SK-N-SH (cell line): ENCODE data around the gene MELTF. TPM values are rescaled to one million over a fixed set of nuclear protein-coding genes. Genes with fewer than 3 reads are reported as not detected.

ENCODE experiments used
- CTCF ChIA-PET: fragments of 300-600, 350-600 bp; formaldehyde crosslinking; extraction: SDS; loops from one replicate; lab custom pipeline; 2021; lab: Yijun Ruan, JAX
- POLR2A ChIA-PET: fragments of 350-600 bp; sonication (Branson Sonifier 250); formaldehyde crosslinking; extraction: SDS; loops from one replicate; lab custom pipeline; 2020; ENCODE audit warnings: antibody characterized with exemption, inconsistent platforms; lab: Yijun Ruan, JAX
- DNase-seq: peaks from one replicate; pipeline ENCODE4 v3.0.0; 2012
- H2AFZ ChIP-seq: fragments of 200-600 bp; sonication (generic); 2 replicates; pipeline ENCODE4 v1.8.1; 2016; ENCODE audit warnings: antibody characterized with exemption, mild to moderate bottlenecking, low read depth
- H3F3A ChIP-seq: fragments of 200-600 bp; sonication (generic); replicated peaks from 2 replicates; pipeline ENCODE3; 2016; ENCODE audit warnings: antibody characterized with exemption, mild to moderate bottlenecking; ENCODE audit not compliant: insufficient read depth
- H3K27ac ChIP-seq, 2 experiments: fragments of 200-500 bp in 1 of 2; fragments of 200-600 bp in 1 of 2; sonication (Bioruptor generic) in 1 of 2; sonication (generic), shearing (Covaris generic) in 1 of 2; 2 replicates each; pipeline versions ENCODE4 v1.5.1 to v1.6.1; 2014 to 2016; ENCODE audit warnings: low read depth in 2 of 2, inconsistent platforms in 1 of 2, low read length in 1 of 2, mild to moderate bottlenecking in 1 of 2, mixed read lengths in 1 of 2
- H3K27me3 ChIP-seq: fragments of 200-600 bp; sonication (generic), shearing (Covaris generic); 2 replicates; pipeline ENCODE4 v1.6.1; 2016; ENCODE audit warnings: mixed run types; ENCODE audit not compliant: insufficient read depth
- H3K36me3 ChIP-seq, 2 experiments: fragments of 200-500 bp in 1 of 2; fragments of 200-600 bp in 1 of 2; sonication (Bioruptor generic) in 1 of 2; sonication (generic) in 1 of 2; replicated peaks in 1 of 2; 2 replicates each; pipeline versions ENCODE3 to v1.5.1; 2014 to 2016; ENCODE audit warnings: low read length in 1 of 2, mild to moderate bottlenecking in 1 of 2; ENCODE audit not compliant: insufficient read depth in 2 of 2, control insufficient read depth in 1 of 2
- H3K4me1 ChIP-seq, 2 experiments: fragments of 200-500 bp in 1 of 2; fragments of 200-600 bp in 1 of 2; sonication (Bioruptor generic) in 1 of 2; sonication (generic), shearing (Covaris generic) in 1 of 2; 2 replicates each; pipeline versions ENCODE4 v1.5.1 to v1.6.1; 2014 to 2016; ENCODE audit warnings: low read depth in 1 of 2, low read length in 1 of 2, mixed run types in 1 of 2; ENCODE audit not compliant: insufficient read depth in 2 of 2, control insufficient read depth in 1 of 2
- H3K4me2 ChIP-seq: fragments of 200-600 bp; sonication (generic), shearing (Covaris generic); 2 replicates; pipeline ENCODE4 v1.6.1; 2017; ENCODE audit warnings: mixed run types
- H3K4me3 ChIP-seq, 2 experiments: fragments of 200-500 bp in 1 of 2; fragments of 200-600 bp in 1 of 2; sonication (Bioruptor generic) in 1 of 2; sonication (generic), shearing (Covaris generic) in 1 of 2; 2 replicates each; pipeline versions ENCODE4 v1.5.1 to v1.8.1; 2014 to 2016; ENCODE audit warnings: low read depth in 2 of 2, inconsistent platforms in 1 of 2, low read length in 1 of 2, mild to moderate bottlenecking in 1 of 2, mixed read lengths in 1 of 2, moderate library complexity in 1 of 2
- H3K79me2 ChIP-seq: fragments of 200-600 bp; sonication (generic); 2 replicates; pipeline ENCODE4 v1.8.1; 2017; ENCODE audit warnings: mild to moderate bottlenecking; ENCODE audit not compliant: insufficient read depth
- H3K9ac ChIP-seq: fragments of 200-600 bp; sonication (generic); 2 replicates; pipeline ENCODE4 v1.6.1; 2017; ENCODE audit warnings: mixed run types
- H3K9me2 ChIP-seq: fragments of 200-600 bp; sonication (generic); 2 replicates; pipeline ENCODE4 v1.6.1; 2017; ENCODE audit warnings: mixed run types
- H3K9me3 ChIP-seq: fragments of 200-600 bp; sonication (generic); 2 replicates; pipeline ENCODE4 v1.6.1; 2017; ENCODE audit warnings: mixed run types, mild to moderate bottlenecking, moderate library complexity
- H4K20me1 ChIP-seq: fragments of 200-600 bp; sonication (generic); 2 replicates; pipeline ENCODE4 v1.6.1; 2017; ENCODE audit warnings: mild to moderate bottlenecking, mixed run types; ENCODE audit not compliant: insufficient read depth
- CHD2 ChIP-seq: fragments of 150-350 bp; IDR thresholded peaks from 2 replicates; pipeline ENCODE4 v1.6.1; 2018; ENCODE audit warnings: low read length; ENCODE audit not compliant: partially characterized antibody
- CTCF ChIP-seq: fragments of 200-600 bp; sonication (generic); IDR thresholded peaks from 2 replicates; pipeline ENCODE4 v1.6.1; 2017; ENCODE audit warnings: antibody characterized with exemption, mild to moderate bottlenecking, moderate library complexity
- ELF1 ChIP-seq: IDR thresholded peaks from 2 replicates; pipeline ENCODE4 v1.4.0; 2012
- EP300 ChIP-seq, 2 experiments: IDR thresholded peaks; 2 replicates each; pipeline versions ENCODE4 v1.4.0 to v1.6.1; 2012; ENCODE audit warnings: borderline replicate concordance in 1 of 2, low read depth in 1 of 2, low read length in 1 of 2
- FOXJ3 ChIP-seq: sonication (generic); formaldehyde crosslinking; IDR thresholded peaks from 2 replicates; pipeline ENCODE4 v1.5.1; 2020; ENCODE audit warnings: mild to moderate bottlenecking, missing genetic modification reagents
- FOXM1 ChIP-seq: IDR thresholded peaks from 2 replicates; pipeline ENCODE4 v1.4.0; 2012; ENCODE audit warnings: low read depth, mild to moderate bottlenecking
- GABPA ChIP-seq: IDR thresholded peaks from 2 replicates; pipeline ENCODE4 v1.4.0; 2012; ENCODE audit warnings: low read depth, mild to moderate bottlenecking
- IRF3 ChIP-seq: fragments of 150-350 bp; IDR thresholded peaks from 2 replicates; pipeline ENCODE4 v1.6.1; 2016; ENCODE audit warnings: mild to moderate bottlenecking, low read depth, low read length
- MEF2A ChIP-seq: IDR thresholded peaks from 2 replicates; pipeline ENCODE4 v1.4.0; 2012; ENCODE audit warnings: low read depth, borderline replicate concordance
- NFIC ChIP-seq: IDR thresholded peaks from 2 replicates; pipeline ENCODE4 v1.4.0; 2012; ENCODE audit warnings: borderline replicate concordance
- RAD21 ChIP-seq: IDR thresholded peaks from 2 replicates; pipeline ENCODE4 v1.6.1; 2012; ENCODE audit warnings: mild to moderate bottlenecking, low read length
- RCOR1 ChIP-seq: fragments of 150-350 bp; IDR thresholded peaks from 2 replicates; pipeline ENCODE4 v1.6.1; 2017; ENCODE audit warnings: antibody characterized with exemption, low read length
- SMC3 ChIP-seq: IDR thresholded peaks from 2 replicates; pipeline ENCODE4 v1.6.1; 2012; ENCODE audit warnings: low read depth, low read length, improper control_type of control experiment
- TCF12 ChIP-seq: IDR thresholded peaks from 2 replicates; pipeline ENCODE4 v1.4.0; 2012
- TEAD4 ChIP-seq: IDR thresholded peaks from 2 replicates; pipeline ENCODE4 v1.4.0; 2012; ENCODE audit warnings: mild to moderate bottlenecking, borderline replicate concordance; ENCODE audit not compliant: insufficient read depth
- YY1 ChIP-seq: IDR thresholded peaks from 2 replicates; pipeline ENCODE4 v1.4.0; 2012; ENCODE audit warnings: low read depth, mild to moderate bottlenecking
- ZBTB33 ChIP-seq: IDR thresholded peaks from 2 replicates; pipeline ENCODE4 v1.4.0; 2012; ENCODE audit warnings: low read depth, borderline replicate concordance
- WGBS: methylation state at CpG from one replicate; pipeline ENCODE4 v1.1.6; 2017; ENCODE audit warnings: low lambda C conversion rate; 5-methylcytosine and 5-hydroxymethylcytosine counted together
- polyA plus RNA-seq, 3 experiments: library from polyadenylated mRNA; depleted of rRNA; stranded (reverse); fragments of >200 nt; gene quantifications; 2 replicates each; pipeline ENCODE4 v1.2.3, GENCODE V29; 2012
- TF ChIP-seq, protein P1 (sequence below): IDR thresholded peaks from 2 replicates; pipeline ENCODE4 v1.6.1; 2012; ENCODE audit warnings: mild to moderate bottlenecking, low read depth, low read length, moderate library complexity
- TF ChIP-seq, protein P2 (sequence below): IDR thresholded peaks from 2 replicates; pipeline ENCODE4 v1.4.0; 2012; ENCODE audit warnings: low read depth, borderline replicate concordance

Gene MELTF
- polyA plus RNA-seq, 1 of the 3 experiments (the other 2 are of a cell fraction), result 32.4 TPM

- TF ChIP-seq ZBTB33, result no peak
- no peak for TF ChIP-seq TEAD4
- no peak for TF ChIP-seq EP300 (IDR thresholded peaks at IDR 0.05; ENCODE audit: borderline replicate concordance in 1 of 2, low read depth in 1 of 2, low read length in 1 of 2)
- no peak for TF ChIP-seq RAD21
- no peak for TF ChIP-seq SMC3
- TF ChIP-seq GABPA, result no peak
- no peak for TF ChIP-seq YY1
- TF ChIP-seq ELF1, result no peak
- no peak for TF ChIP-seq RCOR1
Measured at GRCh38 chr3:197001106-197001971, 28.3 kb downstream of the MELTF start (continued).

- Histone ChIP-seq H3K36me3 (no peaks in the 10 kb centered on the region), H4K20me1 (no peaks in the 10 kb centered on the region), H3K9ac (no peak overlapping the region), H2AFZ (no peak overlapping the region), H3K4me1 (peaks cover 0 to 9% of the 10 kb centered on the region in 2 experiments; a peak in 1 of 4 replicates), H3K4me2 (no peak overlapping the region), H3K27me3 (no peaks in the 10 kb centered on the region), H3K9me2 (no peaks in the 10 kb centered on the region), H3K9me3 (no peaks in the 10 kb centered on the region), H3F3A (no peaks in the 10 kb centered on the region), H3K79me2 (no peaks in the 10 kb centered on the region), H3K27ac (no peak overlapping the region), H3K4me3 (no peak overlapping the region)
- POLR2A ChIA-PET, result no interaction called here
- WGBS, result 87% methylated on average over 5 of the region's 5 CpGs
- CTCF ChIA-PET, result interaction anchor here (1.2 to 11.7 kb wide), 3 partner anchors 22 to 188 kb away, joined by 4 to 94 read pairs (median 8); partner anchors contain the start of gene MELTF
- DNase-seq, result no peak
- no peak for TF ChIP-seq NFIC
- TF ChIP-seq IRF3, result no peak
- no peak for TF ChIP-seq FOXJ3
- TF ChIP-seq CTCF, result no peak
- TF ChIP-seq TCF12, result no peak
- TF ChIP-seq, protein P1, sequence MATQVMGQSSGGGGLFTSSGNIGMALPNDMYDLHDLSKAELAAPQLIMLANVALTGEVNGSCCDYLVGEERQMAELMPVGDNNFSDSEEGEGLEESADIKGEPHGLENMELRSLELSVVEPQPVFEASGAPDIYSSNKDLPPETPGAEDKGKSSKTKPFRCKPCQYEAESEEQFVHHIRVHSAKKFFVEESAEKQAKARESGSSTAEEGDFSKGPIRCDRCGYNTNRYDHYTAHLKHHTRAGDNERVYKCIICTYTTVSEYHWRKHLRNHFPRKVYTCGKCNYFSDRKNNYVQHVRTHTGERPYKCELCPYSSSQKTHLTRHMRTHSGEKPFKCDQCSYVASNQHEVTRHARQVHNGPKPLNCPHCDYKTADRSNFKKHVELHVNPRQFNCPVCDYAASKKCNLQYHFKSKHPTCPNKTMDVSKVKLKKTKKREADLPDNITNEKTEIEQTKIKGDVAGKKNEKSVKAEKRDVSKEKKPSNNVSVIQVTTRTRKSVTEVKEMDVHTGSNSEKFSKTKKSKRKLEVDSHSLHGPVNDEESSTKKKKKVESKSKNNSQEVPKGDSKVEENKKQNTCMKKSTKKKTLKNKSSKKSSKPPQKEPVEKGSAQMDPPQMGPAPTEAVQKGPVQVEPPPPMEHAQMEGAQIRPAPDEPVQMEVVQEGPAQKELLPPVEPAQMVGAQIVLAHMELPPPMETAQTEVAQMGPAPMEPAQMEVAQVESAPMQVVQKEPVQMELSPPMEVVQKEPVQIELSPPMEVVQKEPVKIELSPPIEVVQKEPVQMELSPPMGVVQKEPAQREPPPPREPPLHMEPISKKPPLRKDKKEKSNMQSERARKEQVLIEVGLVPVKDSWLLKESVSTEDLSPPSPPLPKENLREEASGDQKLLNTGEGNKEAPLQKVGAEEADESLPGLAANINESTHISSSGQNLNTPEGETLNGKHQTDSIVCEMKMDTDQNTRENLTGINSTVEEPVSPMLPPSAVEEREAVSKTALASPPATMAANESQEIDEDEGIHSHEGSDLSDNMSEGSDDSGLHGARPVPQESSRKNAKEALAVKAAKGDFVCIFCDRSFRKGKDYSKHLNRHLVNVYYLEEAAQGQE, result no peak
- TF ChIP-seq, protein P2, sequence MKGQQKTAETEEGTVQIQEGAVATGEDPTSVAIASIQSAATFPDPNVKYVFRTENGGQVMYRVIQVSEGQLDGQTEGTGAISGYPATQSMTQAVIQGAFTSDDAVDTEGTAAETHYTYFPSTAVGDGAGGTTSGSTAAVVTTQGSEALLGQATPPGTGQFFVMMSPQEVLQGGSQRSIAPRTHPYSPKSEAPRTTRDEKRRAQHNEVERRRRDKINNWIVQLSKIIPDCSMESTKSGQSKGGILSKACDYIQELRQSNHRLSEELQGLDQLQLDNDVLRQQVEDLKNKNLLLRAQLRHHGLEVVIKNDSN, result no peak
- TF ChIP-seq CHD2, result no peak
- no peak for TF ChIP-seq ZBTB33
- no peak for TF ChIP-seq FOXM1
- TF ChIP-seq MEF2A, result no peak
- no peak for TF ChIP-seq GABPA
Measured at GRCh38 chr3:197000211-197000610, 29.4 kb downstream of the MELTF start.
